ENCODE results near the gene DDR1.

GRCh38 chr6:30917041-30917440, 32.7 kb downstream of the DDR1 start:
- TF ChIP-seq GATA3 (IDR thresholded peaks at IDR 0.05; ENCODE audit: low read depth, low read length) (no peak), GATA2 (IDR thresholded peaks at IDR 0.05; ENCODE audit: low read depth, low read length) (no peak)

All from SH-SY5Y (cell line).